Vagina (tissue), 2 donors: ENCODE data around the gene ATP5MC2.

ENCODE experiments used
- POLR2AphosphoS5 ChIP-seq, 2 donors: sonication (generic); formaldehyde crosslinking; IDR thresholded peaks; one replicate each; pipeline ENCODE4 v1.9.0; 2017; ENCODE audit warnings: antibody characterized with exemption in 2 of 2, mild to moderate bottlenecking in 2 of 2, low read depth in 1 of 2; ENCODE audit not compliant: insufficient read depth in 1 of 2
- TF ChIP-seq, protein P1 (sequence below), 3 experiments: fragments of 450-650 bp in 2 of 3; fragments of 200-600 bp in 1 of 3; sonication (generic) in 1 of 3; IDR thresholded peaks; one replicate each; pipeline ENCODE4 v1.5.1; 2017 to 2019; ENCODE audit warnings: antibody characterized with exemption in 3 of 3, mild to moderate bottlenecking in 2 of 3, moderate library complexity in 2 of 3

DNA sequence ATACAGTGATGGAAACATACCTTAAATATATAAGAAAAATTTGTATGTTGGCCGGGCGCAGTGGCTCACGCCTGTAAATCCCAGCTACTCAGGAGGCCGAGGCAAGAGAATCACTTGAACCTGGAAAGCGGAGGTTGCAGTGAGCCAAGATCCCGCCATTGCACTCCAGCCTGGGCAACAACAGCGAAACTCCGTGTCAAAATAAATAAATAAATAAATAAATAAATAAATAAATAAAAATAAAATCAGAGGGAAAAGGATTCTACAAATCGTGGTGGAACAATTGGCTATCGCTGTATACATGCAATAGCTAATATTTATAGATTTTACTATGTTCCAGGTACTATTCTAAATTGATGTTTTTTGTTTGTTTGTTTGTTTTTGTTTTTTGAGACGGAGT, 48.0 kb downstream of the ATP5MC2 start:
- TF ChIP-seq POLR2AphosphoS5 (IDR thresholded peaks at IDR 0.05; ENCODE audit: insufficient read depth in 1 of 2, low read depth in 1 of 2): no peak
- TF ChIP-seq, protein P1, sequence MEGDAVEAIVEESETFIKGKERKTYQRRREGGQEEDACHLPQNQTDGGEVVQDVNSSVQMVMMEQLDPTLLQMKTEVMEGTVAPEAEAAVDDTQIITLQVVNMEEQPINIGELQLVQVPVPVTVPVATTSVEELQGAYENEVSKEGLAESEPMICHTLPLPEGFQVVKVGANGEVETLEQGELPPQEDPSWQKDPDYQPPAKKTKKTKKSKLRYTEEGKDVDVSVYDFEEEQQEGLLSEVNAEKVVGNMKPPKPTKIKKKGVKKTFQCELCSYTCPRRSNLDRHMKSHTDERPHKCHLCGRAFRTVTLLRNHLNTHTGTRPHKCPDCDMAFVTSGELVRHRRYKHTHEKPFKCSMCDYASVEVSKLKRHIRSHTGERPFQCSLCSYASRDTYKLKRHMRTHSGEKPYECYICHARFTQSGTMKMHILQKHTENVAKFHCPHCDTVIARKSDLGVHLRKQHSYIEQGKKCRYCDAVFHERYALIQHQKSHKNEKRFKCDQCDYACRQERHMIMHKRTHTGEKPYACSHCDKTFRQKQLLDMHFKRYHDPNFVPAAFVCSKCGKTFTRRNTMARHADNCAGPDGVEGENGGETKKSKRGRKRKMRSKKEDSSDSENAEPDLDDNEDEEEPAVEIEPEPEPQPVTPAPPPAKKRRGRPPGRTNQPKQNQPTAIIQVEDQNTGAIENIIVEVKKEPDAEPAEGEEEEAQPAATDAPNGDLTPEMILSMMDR (IDR thresholded peaks at IDR 0.05): no peak
